ENCODE data around the gene NLRP11.

GRCh38 chr19:55766466-55766865 lies 65.3 kb downstream of the NLRP11 start:
- TF ChIP-seq CTCF (IDR thresholded peaks at IDR 0.05): no peak
- no peak for TF ChIP-seq POLR2A (IDR thresholded peaks at IDR 0.05)
